ENCODE data around the gene TMEM252. TPM values are rescaled to one million over a fixed set of nuclear protein-coding genes. Genes with fewer than 3 reads are reported as not detected.

TMEM252 gene
- total RNA-seq, 4 donors from 2014 or later, result not detected

DNA sequence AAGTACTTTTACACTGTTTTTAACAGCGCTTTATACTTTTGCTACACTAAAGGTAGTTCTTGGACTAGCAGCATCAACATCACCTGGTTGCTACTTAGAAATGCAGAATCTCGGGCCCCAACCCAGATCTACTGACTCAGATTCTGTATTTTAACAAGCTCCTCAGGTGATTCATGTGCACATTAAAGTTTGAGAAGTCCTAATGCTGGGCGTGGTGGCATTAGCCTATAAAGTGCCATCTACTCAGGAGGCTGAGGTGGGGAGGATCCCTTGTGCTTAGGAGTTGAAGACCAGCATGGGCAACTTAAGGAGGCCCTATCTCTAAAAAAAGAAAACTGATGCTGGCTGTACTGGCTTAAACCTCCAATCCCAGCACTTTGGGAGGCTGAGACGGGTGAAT lies 26.7 kb downstream of the TMEM252 start:
- no peak for DNase-seq (ENCODE audit: low spot score in 2 of 2)
- TF ChIP-seq, protein P1, sequence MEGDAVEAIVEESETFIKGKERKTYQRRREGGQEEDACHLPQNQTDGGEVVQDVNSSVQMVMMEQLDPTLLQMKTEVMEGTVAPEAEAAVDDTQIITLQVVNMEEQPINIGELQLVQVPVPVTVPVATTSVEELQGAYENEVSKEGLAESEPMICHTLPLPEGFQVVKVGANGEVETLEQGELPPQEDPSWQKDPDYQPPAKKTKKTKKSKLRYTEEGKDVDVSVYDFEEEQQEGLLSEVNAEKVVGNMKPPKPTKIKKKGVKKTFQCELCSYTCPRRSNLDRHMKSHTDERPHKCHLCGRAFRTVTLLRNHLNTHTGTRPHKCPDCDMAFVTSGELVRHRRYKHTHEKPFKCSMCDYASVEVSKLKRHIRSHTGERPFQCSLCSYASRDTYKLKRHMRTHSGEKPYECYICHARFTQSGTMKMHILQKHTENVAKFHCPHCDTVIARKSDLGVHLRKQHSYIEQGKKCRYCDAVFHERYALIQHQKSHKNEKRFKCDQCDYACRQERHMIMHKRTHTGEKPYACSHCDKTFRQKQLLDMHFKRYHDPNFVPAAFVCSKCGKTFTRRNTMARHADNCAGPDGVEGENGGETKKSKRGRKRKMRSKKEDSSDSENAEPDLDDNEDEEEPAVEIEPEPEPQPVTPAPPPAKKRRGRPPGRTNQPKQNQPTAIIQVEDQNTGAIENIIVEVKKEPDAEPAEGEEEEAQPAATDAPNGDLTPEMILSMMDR (IDR thresholded peaks at IDR 0.05), result no peak
- TF ChIP-seq EP300 (IDR thresholded peaks at IDR 0.05) (no peak), POLR2A (IDR thresholded peaks at IDR 0.05) (no peak)
- H3K9me3 ChIP-seq, result peaks cover 0 to 5% (median 0%) of the 10 kb centered on the region in 4 donors
- peaks cover 0 to 5% (median 0%) of the 10 kb centered on the region in 3 donors for H3K36me3 ChIP-seq
- no peaks in the 10 kb centered on the region for H3K4me1 ChIP-seq
- H3K4me3 ChIP-seq, result no peak overlapping the region
- WGBS, 2 donors, result 96 to 97% methylated on average over 4 of the region's 4 CpGs
- no peak overlapping the region for H3K27ac ChIP-seq
- no peaks in the 10 kb centered on the region for H3K27me3 ChIP-seq

- H3K27ac ChIP-seq, result no peak overlapping the region
- DNase-seq (ENCODE audit: low spot score in 2 of 2), result no peak
- 34 to 45% methylated on average over 3 of the region's 3 CpGs for WGBS, 2 donors
- no peak overlapping the region for H3K4me3 ChIP-seq
- H3K36me3 ChIP-seq, result peaks cover 0 to 5% (median 0%) of the 10 kb centered on the region in 3 donors
- TF ChIP-seq EP300 (IDR thresholded peaks at IDR 0.05) (no peak), POLR2A (IDR thresholded peaks at IDR 0.05) (no peak)
- TF ChIP-seq, protein P1 (IDR thresholded peaks at IDR 0.05), result no peak
- H3K9me3 ChIP-seq, result peaks cover 0 to 5% (median 0%) of the 10 kb centered on the region in 4 donors
- H3K27me3 ChIP-seq, result no peaks in the 10 kb centered on the region
- H3K4me1 ChIP-seq, result no peaks in the 10 kb centered on the region
Measured at GRCh38 chr9:68513385-68513784, 27.3 kb downstream of the TMEM252 start.

DNA sequence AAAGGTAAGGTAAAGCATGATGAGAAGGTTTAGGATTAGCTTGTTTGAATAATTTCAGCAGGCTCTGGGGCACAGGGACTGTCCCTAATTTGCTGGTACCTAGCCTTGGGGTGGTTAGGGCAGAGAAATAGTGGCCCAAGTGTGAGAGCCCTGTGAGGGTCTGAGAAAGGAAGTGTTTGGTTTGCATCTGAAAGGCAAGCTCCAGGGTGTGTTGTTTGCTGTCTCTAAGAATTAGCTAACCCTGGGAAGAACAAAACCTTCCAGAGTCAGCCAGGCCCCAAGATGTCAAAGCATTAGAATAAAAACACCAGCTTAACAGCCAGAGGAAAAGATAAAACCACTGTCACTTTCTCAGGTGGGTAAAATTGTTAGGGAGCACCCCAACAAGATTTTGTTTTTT lies 31.0 kb downstream of the TMEM252 start:
- H3K4me1 ChIP-seq, result peaks cover 0 to 8% (median 0%) of the 10 kb centered on the region in 4 donors
- no peak overlapping the region for H3K27ac ChIP-seq
- no peaks in the 10 kb centered on the region for H3K36me3 ChIP-seq
- H3K4me3 ChIP-seq, result no peak overlapping the region
- DNase-seq (ENCODE audit: low spot score in 2 of 2), result no peak
- H3K27me3 ChIP-seq, result no peaks in the 10 kb centered on the region
- TF ChIP-seq, protein P1 (IDR thresholded peaks at IDR 0.05), result no peak
- no peak for TF ChIP-seq EP300 (IDR thresholded peaks at IDR 0.05)
- TF ChIP-seq POLR2A (IDR thresholded peaks at IDR 0.05), result no peak
- H3K9me3 ChIP-seq, result no peaks in the 10 kb centered on the region

GRCh38 chr9:68508547-68508946 lies 32.1 kb downstream of the TMEM252 start:
- 63 to 67% methylated on average over 2 of the region's 2 CpGs for WGBS, 2 donors
- TF ChIP-seq POLR2A (IDR thresholded peaks at IDR 0.05) (no peak), EP300 (IDR thresholded peaks at IDR 0.05) (no peak)
- TF ChIP-seq, protein P1 (IDR thresholded peaks at IDR 0.05), result no peak
- Histone ChIP-seq H3K36me3 (no peaks in the 10 kb centered on the region), H3K9me3 (no peaks in the 10 kb centered on the region), H3K27me3 (no peaks in the 10 kb centered on the region), H3K4me3 (no peak overlapping the region), H3K4me1 (peaks cover 0 to 8% (median 0%) of the 10 kb centered on the region in 4 donors), H3K27ac (no peak overlapping the region)
- no peak for DNase-seq (ENCODE audit: low spot score in 2 of 2)

DNA sequence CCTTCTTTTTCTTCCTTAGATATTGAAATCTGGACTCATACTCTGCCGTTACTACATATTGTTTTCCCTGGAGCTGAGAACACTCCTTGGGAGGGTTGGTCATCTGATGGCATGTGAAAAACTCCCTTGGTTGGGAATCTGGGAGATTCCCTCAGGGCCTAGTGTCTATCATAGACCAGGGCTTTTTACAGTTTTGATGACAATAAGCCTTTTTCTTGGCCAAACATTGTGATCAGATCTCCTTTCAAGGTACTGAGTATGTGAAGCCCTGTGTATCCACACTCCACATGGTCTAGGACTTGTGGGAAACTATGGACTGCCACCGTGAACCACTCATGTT lies 32.9 kb downstream of the TMEM252 start:
- no peaks in the 10 kb centered on the region for H3K36me3 ChIP-seq
- H3K9me3 ChIP-seq, result no peaks in the 10 kb centered on the region
- TF ChIP-seq EP300 (IDR thresholded peaks at IDR 0.05) (no peak), POLR2A (IDR thresholded peaks at IDR 0.05) (no peak)
- TF ChIP-seq, protein P1 (IDR thresholded peaks at IDR 0.05), result no peak
- WGBS, 2 donors, result 53 to 54% methylated on average over 2 of the region's 2 CpGs
- peaks cover 0 to 8% (median 0%) of the 10 kb centered on the region in 4 donors for H3K4me1 ChIP-seq
- no peak for DNase-seq (ENCODE audit: low spot score in 2 of 2)
- H3K27ac ChIP-seq, result no peak overlapping the region
- H3K27me3 ChIP-seq, result no peaks in the 10 kb centered on the region
- H3K4me3 ChIP-seq, result no peak overlapping the region

All from tibial nerve (tissue), 4 donors.